ENCODE results near the gene CHMP3.
"Not testable (repeated sequence)": the region's sequence is repeated elsewhere in the genome, so short reads cannot be mapped to it uniquely, and the experiment has no call there.

- not testable (repeated sequence) for TF ChIP-seq CTCF (conservative IDR thresholded peaks at IDR 0.05 in 1 of 2, IDR thresholded peaks at IDR 0.05 in 1 of 2; ENCODE audit: low read depth in 1 of 2, low read length in 2 of 2); EZH2 (IDR thresholded peaks at IDR 0.05; ENCODE audit: low read length, missing control alignments)
These were observed 66.9 kb downstream of the CHMP3 start for GRCh38 chr2:86496391-86496790.
